HFFc6 (cell line): ENCODE data around the gene HOXC13. TPM values are rescaled to one million over a fixed set of nuclear protein-coding genes. Genes with fewer than 3 reads are reported as not detected.

Source experiments
- DNase-seq: peaks from one replicate; pipeline ENCODE4 v3.0.0-alpha.2; 2018
- H3K27ac Mint-ChIP-seq: 2 replicates; pipeline ENCODE4 v1.8.0; 2020; ENCODE audit warnings: mild to moderate bottlenecking, mixed read lengths
- H3K27me3 Mint-ChIP-seq: 2 replicates; pipeline ENCODE4 v1.8.0; 2021; ENCODE audit warnings: mild to moderate bottlenecking, moderate library complexity, mixed read lengths; ENCODE audit not compliant: insufficient read depth
- H3K36me3 Mint-ChIP-seq: 2 replicates; pipeline ENCODE4 v1.8.0; 2021; ENCODE audit warnings: low read depth, mixed read lengths
- H3K4me1 Mint-ChIP-seq: 2 replicates; pipeline ENCODE4 v1.8.0; 2020; ENCODE audit warnings: low read depth, mixed read lengths
- H3K4me3 Mint-ChIP-seq: 2 replicates; pipeline ENCODE4 v1.8.0; 2020; ENCODE audit warnings: mild to moderate bottlenecking, moderate library complexity, mixed read lengths
- H3K9me3 Mint-ChIP-seq: 2 replicates; pipeline ENCODE4 v1.8.0; 2020; ENCODE audit warnings: mild to moderate bottlenecking, mixed read lengths
- CTCF ChIP-seq: fragments of 200-600 bp; sonication (generic); IDR thresholded peaks from 2 replicates; pipeline ENCODE4 v1.5.0; 2021; ENCODE audit warnings: antibody characterized with exemption, mild to moderate bottlenecking
- total RNA-seq, 6 experiments: library from RNA; stranded (reverse); fragmentation: NEBNext Ultra II Directional; extraction: Animal tissue kit (Norgen Biotek cat#: 25700); gene quantifications; 2 replicates in 1 of 6; 3 replicates in 5 of 6; pipeline ENCODE4 v1.2.3, GENCODE V29; 2021

HOXC13 gene
- total RNA-seq, 6 experiments from 2014 or later: not detected

GRCh38 chr12:53990311-53991076 is 51.9 kb downstream of the HOXC13 start:
- DNase-seq: no peak
- peaks cover 67% of the 10 kb centered on the region for H3K27me3 Mint-ChIP-seq
- H3K4me3 Mint-ChIP-seq: no peak overlapping the region
- no peak overlapping the region for H3K27ac Mint-ChIP-seq
- no peaks in the 10 kb centered on the region for H3K9me3 Mint-ChIP-seq
- H3K4me1 Mint-ChIP-seq: peaks cover 16% of the 10 kb centered on the region
- no peaks in the 10 kb centered on the region for H3K36me3 Mint-ChIP-seq
- TF ChIP-seq CTCF: no peak

DNA sequence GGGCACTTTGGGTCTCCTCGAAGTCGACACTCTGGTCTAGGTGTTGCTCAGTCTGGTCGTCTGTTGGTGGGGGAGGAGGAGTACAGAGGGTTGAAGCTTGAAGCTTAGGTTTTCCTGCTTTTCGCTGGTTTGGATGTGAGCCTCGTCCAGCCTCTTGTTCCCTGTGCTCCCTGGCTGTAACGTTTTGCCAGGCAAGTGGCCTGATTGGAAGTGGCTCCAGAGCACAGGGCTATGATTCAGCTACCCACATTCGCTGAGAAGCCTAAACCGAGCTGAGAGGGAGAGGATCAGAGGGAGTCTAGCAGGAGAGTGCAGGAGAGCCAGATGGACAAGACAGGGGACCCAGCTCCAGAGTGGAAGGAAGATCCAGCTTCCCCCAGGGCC is 52.4 kb downstream of the HOXC13 start:
- no peak for DNase-seq
- peaks cover 69% of the 10 kb centered on the region for H3K27me3 Mint-ChIP-seq
- H3K4me3 Mint-ChIP-seq: no peak overlapping the region
- no peak overlapping the region for H3K27ac Mint-ChIP-seq
- peaks cover 16% of the 10 kb centered on the region for H3K4me1 Mint-ChIP-seq
- no peak for TF ChIP-seq CTCF
- no peaks in the 10 kb centered on the region for H3K9me3 Mint-ChIP-seq
- H3K36me3 Mint-ChIP-seq: no peaks in the 10 kb centered on the region

GRCh38 chr12:53992377-53992889 is 53.8 kb downstream of the HOXC13 start:
- H3K4me1 Mint-ChIP-seq: peaks cover 16% of the 10 kb centered on the region
- no peak overlapping the region for H3K27ac Mint-ChIP-seq
- no peaks in the 10 kb centered on the region for H3K36me3 Mint-ChIP-seq
- H3K9me3 Mint-ChIP-seq: no peaks in the 10 kb centered on the region
- TF ChIP-seq CTCF: no peak
- peaks cover 67% of the 10 kb centered on the region for H3K27me3 Mint-ChIP-seq
- H3K4me3 Mint-ChIP-seq: no peak overlapping the region
- no peak for DNase-seq

DNA sequence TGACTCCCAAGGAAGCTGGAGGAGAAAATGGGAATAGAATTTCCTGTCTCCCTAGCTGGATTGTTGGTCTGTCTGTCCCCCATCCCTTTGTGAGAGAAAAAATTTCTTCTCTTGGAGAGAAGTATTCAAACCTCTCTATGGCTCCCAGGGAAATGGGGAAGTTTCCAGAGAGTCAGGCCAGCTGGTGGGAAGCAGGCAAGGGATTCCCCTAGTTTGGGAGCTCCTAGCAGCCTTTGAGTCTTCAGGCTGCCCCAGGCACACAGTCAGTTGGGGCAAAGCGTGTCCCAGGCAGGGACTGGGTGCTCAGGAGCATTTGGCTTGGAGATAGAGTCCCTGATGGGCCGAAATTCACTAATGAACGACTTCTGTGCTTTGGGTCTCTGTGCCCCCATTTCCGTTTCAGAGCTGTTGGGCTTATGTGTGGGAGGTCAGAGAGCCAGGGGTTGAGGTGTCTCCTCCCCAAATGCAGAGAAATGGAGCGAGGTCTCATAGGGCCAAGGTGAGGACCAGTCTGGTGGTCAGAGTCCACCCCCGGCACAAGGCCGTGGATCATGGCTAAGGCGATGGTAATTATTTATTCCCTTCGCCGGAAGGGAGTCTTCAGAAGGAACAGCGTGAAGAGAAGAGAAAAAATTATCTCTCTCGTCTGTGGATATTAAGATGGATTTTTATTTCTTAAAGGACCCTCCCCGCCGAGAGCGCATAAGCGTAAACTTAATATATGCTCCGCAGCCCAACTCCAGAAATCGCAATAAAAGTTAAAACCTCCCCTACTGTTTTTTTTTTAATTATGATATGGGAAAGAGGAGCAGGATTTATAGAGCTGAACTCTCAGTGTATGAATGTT is 54.8 kb downstream of the HOXC13 start:
- peaks cover 68% of the 10 kb centered on the region for H3K27me3 Mint-ChIP-seq
- H3K9me3 Mint-ChIP-seq: no peaks in the 10 kb centered on the region
- H3K4me3 Mint-ChIP-seq: no peak overlapping the region
- H3K27ac Mint-ChIP-seq: no peak overlapping the region
- TF ChIP-seq CTCF: no peak
- H3K36me3 Mint-ChIP-seq: no peaks in the 10 kb centered on the region
- DNase-seq: no peak
- H3K4me1 Mint-ChIP-seq: peaks cover 16% of the 10 kb centered on the region

GRCh38 chr12:53994009-53994263 is 55.3 kb downstream of the HOXC13 start:
- Mint-ChIP-seq H3K4me1 (peaks cover 16% of the 10 kb centered on the region), H3K36me3 (no peaks in the 10 kb centered on the region), H3K27me3 (peaks cover 68% of the 10 kb centered on the region), H3K27ac (no peak overlapping the region), H3K4me3 (no peak overlapping the region), H3K9me3 (no peaks in the 10 kb centered on the region)
- TF ChIP-seq CTCF: no peak
- DNase-seq: no peak
